Suprapubic skin (tissue), 4 donors: Measurements from ENCODE around the gene CCDC85B.

Experiments
- EP300 ChIP-seq: sonication (generic); formaldehyde crosslinking; IDR thresholded peaks from one replicate; pipeline ENCODE4 v1.6.1; 2017; ENCODE audit warnings: antibody characterized with exemption
- POLR2A ChIP-seq, 2 donors: fragments of 450-650 bp; IDR thresholded peaks; one replicate each; pipeline ENCODE4 v1.6.1; 2017; ENCODE audit warnings: antibody characterized with exemption in 2 of 2, mild to moderate bottlenecking in 2 of 2, moderate library complexity in 2 of 2
- POLR2AphosphoS5 ChIP-seq, 3 donors: sonication (generic); formaldehyde crosslinking; IDR thresholded peaks; one replicate each; pipeline ENCODE4 v1.6.1; 2017; ENCODE audit warnings: antibody characterized with exemption in 3 of 3
- TF ChIP-seq, protein P1 (sequence below), 2 donors: fragments of 200-600 bp in 1 of 2; fragments of 450-650 bp in 1 of 2; sonication (generic) in 1 of 2; IDR thresholded peaks; one replicate each; pipeline ENCODE4 v1.5.1; 2016 to 2019; ENCODE audit warnings: antibody characterized with exemption in 2 of 2, mild to moderate bottlenecking in 1 of 2, moderate library complexity in 1 of 2

GRCh38 chr11:65858681-65859087 lies 31.8 kb upstream of the CCDC85B start:
- TF ChIP-seq, protein P1, sequence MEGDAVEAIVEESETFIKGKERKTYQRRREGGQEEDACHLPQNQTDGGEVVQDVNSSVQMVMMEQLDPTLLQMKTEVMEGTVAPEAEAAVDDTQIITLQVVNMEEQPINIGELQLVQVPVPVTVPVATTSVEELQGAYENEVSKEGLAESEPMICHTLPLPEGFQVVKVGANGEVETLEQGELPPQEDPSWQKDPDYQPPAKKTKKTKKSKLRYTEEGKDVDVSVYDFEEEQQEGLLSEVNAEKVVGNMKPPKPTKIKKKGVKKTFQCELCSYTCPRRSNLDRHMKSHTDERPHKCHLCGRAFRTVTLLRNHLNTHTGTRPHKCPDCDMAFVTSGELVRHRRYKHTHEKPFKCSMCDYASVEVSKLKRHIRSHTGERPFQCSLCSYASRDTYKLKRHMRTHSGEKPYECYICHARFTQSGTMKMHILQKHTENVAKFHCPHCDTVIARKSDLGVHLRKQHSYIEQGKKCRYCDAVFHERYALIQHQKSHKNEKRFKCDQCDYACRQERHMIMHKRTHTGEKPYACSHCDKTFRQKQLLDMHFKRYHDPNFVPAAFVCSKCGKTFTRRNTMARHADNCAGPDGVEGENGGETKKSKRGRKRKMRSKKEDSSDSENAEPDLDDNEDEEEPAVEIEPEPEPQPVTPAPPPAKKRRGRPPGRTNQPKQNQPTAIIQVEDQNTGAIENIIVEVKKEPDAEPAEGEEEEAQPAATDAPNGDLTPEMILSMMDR (IDR thresholded peaks at IDR 0.05): no peak
- no peak for TF ChIP-seq POLR2AphosphoS5 (IDR thresholded peaks at IDR 0.05)
- TF ChIP-seq EP300: no peak
- TF ChIP-seq POLR2A (IDR thresholded peaks at IDR 0.05): no peak
